Central memory CD4-positive, alpha-beta T cell (primary cell): Measurements from ENCODE around the gene COMP.
"Not testable (repeated sequence)": the region's sequence is repeated elsewhere in the genome, so short reads cannot be mapped to it uniquely, and the experiment has no call there.

Experiments
- DNase-seq: peaks from one replicate; pipeline ENCODE4 v3.0.0; 2022

Gene COMP

GRCh38 chr19:18745012-18745735 is 45.9 kb downstream of the COMP start:
- no peak for DNase-seq

GRCh38 chr19:18743784-18744418 is 47.2 kb downstream of the COMP start:
- no peak for DNase-seq

- no peak for DNase-seq
Observed at GRCh38 chr19:18742838-18743783, 48.0 kb downstream of the COMP start.

- DNase-seq, result no peak
Observed at GRCh38 chr19:18742324-18742723, 48.8 kb downstream of the COMP start.

- DNase-seq, result no peak
Observed at GRCh38 chr19:18741124-18742121, 49.7 kb downstream of the COMP start.

- no peak for DNase-seq
Observed at GRCh38 chr19:18738961-18739690, 52.0 kb downstream of the COMP start.

GRCh38 chr19:18737954-18738351 is 53.2 kb downstream of the COMP start:
- no peak for DNase-seq

- no peak for DNase-seq
Observed at GRCh38 chr19:18737337-18737953, 53.7 kb downstream of the COMP start.

GRCh38 chr19:18736415-18737336 is 54.4 kb downstream of the COMP start:
- no peak for DNase-seq

GRCh38 chr19:18735752-18736151 is 55.4 kb downstream of the COMP start:
- no peak for DNase-seq

GRCh38 chr19:18735324-18735723 is 55.8 kb downstream of the COMP start:
- no peak for DNase-seq

- not testable (repeated sequence) for DNase-seq
Observed at GRCh38 chr19:18733762-18734332, 57.3 kb downstream of the COMP start.

- DNase-seq, result no peak
Observed at GRCh38 chr19:18733196-18733647, 57.9 kb downstream of the COMP start.
